ENCODE data around the gene APOL6.

Gene APOL6, protein sequence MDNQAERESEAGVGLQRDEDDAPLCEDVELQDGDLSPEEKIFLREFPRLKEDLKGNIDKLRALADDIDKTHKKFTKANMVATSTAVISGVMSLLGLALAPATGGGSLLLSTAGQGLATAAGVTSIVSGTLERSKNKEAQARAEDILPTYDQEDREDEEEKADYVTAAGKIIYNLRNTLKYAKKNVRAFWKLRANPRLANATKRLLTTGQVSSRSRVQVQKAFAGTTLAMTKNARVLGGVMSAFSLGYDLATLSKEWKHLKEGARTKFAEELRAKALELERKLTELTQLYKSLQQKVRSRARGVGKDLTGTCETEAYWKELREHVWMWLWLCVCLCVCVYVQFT

DNA sequence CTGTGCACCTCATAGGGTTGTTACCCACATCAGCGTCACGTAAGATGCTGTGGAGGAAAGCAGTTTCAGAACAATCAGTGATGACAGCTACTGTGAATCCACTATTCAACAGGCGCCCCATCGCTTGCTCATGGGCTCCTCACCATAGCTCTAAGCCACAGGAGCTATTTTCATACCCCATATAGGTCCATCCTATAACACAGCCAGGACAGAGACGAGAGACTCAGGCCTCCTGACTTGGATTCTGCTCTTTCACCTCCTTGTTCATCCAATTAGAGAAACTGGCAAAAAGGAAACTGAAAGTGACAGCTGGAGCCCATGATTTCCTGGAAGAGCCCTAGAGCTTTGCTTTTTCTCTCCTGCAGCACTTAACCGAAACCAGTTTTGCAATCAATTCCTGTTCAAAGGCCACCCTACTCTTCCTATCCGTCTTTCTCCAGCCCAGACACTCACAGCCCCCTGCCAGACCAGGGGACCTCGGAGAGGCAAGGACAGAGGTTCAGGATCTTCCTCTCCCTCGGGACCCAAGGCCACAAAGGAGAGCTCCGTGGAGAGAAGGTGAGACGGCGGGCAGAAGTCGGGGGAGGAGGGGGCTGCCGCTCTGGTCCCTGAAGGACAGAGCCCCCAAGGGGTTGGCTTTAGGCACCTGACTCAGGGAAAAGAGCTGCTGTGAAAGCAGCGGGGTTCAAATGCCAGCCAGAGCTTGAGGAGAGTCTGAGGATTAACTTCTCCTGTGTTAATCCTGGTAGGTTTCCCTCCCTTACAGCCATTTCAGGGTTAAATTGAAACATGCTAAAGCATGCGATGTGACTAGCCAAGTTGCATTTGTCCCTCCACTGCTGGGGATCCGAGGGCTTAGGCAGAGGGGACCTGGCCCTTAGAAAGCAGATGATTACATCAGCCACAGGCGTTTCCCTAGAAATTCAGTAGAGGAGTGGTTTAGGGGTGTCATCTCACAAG, at the start of gene APOL6:
Gene APOL6, plus strand, starts transcription at position 381 of the 960 bp plus-strand sequence. CDS start 7,980 bp downstream, outside the sequence.
- peak; percentile 36 to 48 for DNase-seq (ENCODE audit: low read depth in 2 of 2)

DNA sequence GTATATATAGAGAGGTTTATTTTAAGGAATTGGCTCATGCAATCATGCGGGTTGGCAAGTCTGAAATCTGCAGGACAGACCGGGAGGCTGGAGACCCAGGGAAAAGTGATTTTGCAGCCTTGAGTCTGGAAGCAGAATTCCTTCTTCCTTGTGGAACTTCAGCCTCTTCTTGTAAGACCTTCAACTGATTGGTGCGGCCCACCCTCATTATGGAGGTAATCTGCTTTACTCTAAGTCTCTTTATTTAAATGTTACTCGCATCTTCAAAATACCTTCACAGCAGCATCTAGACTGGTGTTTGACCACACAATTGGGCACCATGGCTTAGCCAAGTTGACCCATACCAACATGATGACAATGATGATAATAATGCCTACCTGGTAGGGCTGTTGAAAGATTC, 48.9 kb upstream of the APOL6 start:
- no peak for DNase-seq (ENCODE audit: low read depth in 2 of 2)

DNA sequence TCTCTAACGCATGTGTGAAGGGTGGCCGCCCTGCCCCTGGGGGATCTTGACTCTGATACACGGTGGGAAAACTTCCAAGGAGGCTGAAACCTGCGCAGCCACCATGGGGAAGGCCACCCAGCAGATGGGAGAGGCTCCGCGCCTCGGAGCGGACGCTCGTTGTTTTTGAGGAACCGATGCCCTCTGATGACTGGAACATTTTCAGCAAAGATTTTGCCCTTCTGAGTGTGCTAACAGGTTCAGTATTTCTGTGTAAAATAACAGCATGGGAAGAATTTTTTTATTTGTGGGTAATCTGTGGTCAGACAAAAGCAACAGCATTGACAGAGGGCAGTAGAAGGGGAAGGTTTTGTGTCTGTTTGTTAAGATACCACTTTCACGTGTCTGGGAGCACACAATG, 47.8 kb upstream of the APOL6 start:
- DNase-seq (ENCODE audit: low read depth in 2 of 2) = no peak

DNA sequence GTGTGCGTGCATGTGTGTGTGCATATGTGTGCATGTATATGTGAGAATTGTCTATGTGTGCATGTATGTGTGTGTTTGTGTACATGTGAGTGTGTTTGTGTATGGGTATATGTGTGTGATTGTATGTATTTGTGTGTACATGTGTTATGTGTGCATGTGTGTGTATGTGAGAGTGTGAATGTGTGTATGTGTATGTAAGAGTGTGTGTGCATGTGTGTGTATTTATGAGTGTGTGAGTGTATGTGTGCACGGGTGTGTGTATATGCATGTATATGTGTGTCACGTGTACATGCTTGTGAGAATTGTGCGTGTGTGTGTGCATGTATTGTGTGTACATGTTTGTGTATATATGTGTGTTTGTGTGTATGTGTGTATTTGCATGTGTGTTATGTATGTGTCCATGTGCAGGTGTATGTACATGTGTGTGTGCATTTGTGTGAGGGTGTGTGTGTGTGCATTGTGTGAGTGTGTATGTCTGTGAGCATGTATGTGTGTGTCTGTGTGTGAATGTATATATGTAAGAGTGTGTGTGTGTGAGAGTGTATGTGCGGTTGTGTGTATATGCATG, 47.1 kb upstream of the APOL6 start:
- DNase-seq (ENCODE audit: low read depth in 2 of 2) = no peak

DNA sequence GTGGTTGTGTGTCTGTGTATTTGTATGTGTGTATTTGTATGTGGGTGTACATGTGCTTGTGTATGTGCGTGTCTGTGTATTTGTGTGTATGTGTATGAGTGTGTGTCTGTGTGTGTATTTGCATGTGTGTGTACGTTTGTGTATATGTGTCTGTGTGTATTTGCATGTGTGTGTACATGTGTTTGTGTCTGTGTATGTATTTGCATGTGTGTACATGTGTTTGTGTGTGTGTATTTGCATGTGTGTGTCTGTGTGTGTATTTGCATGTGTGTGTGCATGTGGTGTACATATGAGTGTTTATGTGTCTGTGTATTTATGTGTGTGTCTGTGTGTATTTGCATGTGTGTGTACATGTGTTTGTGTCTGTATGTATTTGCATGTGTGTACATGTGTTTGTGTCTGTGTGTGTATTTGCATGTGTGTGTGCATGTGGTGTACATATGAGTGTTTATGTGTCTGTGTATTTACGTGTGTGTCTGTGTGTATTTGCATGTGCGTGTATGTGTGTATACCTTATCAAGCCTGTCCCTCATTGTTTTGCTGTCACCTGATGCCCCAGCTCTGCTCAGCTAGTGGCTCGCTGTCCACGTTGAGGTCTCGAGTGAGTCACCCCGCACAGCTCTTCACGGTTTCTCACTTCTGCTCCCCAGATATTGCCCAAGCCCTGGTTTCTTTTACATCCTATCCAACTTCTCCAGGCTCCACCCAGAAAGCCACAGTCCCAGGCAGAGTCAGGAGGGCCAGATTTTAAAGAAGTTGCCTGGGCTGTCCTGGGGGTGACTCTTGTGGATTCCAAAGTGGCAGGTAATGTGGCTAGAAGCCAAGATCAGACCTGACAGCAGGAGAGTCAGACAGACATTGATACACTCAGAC, 46.3 kb upstream of the APOL6 start:
- DNase-seq (ENCODE audit: low read depth in 2 of 2) = no peak

DNA sequence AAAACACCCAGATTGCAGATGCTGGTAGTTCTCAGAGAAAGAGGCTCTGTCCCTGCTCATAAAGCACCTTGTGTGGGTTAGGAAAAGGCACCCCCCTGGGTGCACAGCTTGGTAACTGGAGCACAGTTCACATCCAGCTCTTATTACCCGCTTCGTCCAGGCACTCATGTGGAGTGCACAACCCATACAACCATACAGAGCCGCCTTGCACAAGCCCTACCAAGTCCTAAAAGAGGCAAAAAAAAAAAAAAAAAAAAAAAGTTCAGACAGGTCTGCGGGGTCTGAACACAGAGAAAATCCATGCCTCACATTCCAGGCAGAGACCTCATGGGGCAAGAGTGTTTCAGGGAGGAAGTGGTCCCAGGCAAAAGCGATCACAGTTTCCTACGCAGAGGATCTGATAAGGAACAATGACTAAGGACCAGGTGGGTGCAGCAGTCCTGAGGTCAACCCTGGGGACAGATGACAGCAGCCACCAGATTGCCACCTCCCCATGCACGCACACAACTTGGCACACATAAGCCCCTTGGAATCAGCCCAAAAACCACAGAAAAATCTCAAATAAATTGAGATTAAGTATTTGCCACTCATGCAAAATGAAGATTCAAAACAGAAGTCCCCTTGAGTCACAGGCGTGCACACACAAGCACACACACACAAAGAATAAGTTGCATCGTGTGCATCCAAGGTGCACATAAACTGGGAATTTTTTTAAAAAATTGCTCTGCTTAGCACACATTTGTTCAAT, 43.5 kb upstream of the APOL6 start:
- DNase-seq (ENCODE audit: low read depth in 2 of 2) = no peak

DNA sequence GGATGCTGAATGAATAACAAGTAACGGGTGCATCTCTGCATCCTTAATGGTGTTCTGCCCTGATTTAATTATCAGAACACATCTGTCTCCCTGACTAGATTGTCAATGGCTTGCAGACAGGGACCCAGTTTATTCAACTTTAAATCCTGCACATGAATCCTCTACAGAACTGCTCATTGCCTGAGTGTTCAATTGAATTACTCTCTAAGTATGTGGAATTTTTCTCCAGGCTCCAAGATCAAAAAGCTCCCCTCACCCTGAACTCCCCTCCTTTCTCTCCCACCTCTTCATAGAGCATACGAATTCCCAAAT, 42.9 kb upstream of the APOL6 start:
- no peak for DNase-seq (ENCODE audit: low read depth in 2 of 2)

DNA sequence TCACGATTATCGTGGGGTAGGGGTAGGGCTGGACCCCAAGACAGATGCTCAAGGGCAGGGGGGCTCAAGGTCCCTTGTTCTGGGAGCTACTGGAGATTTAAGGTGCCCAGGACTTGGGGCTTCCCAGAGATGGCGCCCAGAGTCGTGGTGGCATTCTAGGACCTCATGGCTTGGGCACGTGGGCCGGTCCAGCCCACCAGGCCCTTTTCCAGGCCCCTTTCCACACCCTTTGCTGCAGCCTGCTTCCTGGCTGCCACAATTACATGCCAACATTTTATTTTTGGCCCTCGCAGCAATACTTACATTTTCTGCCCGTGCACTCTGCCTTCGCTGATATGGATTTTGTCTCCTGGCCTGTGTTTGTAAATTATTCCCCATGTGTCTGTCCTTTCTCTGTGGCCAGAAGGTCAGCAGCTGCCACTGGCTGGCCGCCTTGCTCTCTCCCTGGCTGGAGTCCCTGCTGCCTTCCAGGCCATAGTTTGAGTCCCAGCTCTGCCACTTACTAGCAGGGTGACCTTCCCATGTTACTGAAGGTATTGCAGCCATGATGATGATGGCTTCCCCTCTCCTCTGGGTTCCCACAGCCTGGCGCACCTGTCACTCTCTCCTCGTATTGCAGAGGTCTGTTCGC, 42.3 kb upstream of the APOL6 start:
- DNase-seq (ENCODE audit: low read depth in 2 of 2) = no peak

DNA sequence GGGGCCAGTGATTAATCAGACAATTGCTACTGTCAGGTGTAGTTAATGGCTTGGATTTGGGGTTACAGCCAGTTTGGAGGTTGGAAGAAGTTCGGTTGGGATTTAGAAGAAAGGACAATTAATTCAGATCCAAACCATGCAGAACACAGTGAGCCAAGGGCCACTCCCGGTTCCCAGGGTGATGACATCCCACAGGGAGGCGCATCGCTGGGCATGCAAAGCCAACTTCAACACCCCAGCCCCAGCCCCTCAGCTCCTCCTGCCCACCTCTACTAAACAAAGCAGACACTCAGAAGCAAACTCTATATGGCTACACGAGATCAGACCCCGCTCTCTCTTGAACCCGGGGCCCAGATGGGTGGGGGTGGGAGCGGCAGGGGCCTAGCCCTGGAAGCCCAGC, 41.3 kb upstream of the APOL6 start:
- DNase-seq (ENCODE audit: low read depth in 2 of 2) = no peak

DNA sequence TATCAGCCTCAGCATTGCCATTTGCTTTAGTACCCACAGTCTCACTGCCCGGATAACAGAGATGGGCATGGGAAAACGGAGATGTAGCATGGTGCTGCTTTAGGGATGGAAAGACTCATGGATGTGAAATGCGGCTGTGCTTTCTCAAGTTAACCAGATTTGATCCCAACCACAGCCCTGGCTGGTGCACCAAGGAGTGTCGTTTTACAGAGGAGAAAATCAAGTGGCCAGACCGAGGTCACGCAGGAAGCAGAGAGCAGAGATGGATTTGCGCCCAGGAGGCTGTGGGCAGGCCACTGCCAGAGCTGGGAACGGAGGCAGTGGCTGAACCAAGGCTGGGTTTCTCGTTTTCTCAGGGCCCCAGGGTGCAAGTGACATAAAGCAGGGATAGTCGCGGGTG, 40.2 kb upstream of the APOL6 start:
- no peak for DNase-seq (ENCODE audit: low read depth in 2 of 2)

DNA sequence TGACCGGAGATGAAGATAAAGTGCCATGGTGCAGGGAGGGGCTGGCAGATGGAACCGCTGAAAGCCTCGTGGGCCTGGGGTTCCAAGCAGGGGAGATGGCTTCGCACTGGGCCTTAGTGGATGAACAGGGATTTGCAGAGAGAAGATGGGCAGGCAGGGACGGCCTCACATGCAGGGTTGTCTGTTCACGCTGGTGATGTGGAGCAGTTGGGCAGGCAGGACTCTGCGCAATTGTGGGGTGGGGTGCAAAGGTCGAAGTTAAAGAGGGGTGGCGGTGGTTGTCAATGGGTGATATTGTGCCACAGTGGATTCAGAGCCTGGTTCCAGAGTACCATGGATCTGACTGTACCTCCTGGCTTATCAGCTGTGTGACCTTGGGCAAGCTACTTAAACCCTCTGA, 39.0 kb upstream of the APOL6 start:
- no peak for DNase-seq (ENCODE audit: low read depth in 2 of 2)

DNA sequence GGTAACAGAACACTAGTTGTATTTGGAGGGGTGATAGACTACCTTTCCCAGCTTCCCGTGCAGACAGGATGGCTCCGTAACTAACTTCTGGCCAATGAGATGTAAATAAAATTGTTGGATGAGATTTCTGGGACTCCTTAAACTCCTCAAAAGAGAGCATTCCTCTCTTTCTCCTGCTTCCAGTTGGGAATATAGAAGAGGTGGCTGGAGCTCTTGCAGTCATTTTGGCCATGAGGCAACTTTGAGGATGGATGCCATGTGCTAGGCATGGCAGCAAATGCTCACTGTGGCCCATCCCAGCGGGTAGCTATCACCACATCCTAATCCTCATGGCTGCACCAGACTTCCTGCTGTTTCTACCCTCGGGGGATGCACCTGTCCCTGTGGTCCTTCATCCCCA, 38.5 kb upstream of the APOL6 start:
- no peak for DNase-seq (ENCODE audit: low read depth in 2 of 2)

DNA sequence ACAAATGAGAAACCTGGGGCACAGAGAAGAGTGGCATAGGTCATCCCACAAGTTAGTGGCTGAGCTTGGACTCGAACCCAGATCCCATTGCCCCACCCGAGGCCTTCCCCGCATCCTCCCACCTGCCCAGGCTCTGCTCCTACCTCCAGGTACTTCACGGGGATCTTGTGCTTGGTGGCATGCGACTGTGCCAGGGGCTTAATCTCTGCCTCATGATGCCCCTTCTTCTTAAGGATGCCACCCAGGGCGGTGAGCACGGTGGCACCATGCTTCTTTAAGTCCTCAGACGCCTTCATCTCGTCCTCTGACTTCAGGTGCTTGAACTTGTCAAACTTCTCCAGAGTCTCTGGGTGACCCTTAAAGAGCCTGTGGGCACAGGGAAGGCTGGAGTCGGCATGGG, 37.5 kb upstream of the APOL6 start:
- DNase-seq (ENCODE audit: low read depth in 2 of 2) = no peak

DNA sequence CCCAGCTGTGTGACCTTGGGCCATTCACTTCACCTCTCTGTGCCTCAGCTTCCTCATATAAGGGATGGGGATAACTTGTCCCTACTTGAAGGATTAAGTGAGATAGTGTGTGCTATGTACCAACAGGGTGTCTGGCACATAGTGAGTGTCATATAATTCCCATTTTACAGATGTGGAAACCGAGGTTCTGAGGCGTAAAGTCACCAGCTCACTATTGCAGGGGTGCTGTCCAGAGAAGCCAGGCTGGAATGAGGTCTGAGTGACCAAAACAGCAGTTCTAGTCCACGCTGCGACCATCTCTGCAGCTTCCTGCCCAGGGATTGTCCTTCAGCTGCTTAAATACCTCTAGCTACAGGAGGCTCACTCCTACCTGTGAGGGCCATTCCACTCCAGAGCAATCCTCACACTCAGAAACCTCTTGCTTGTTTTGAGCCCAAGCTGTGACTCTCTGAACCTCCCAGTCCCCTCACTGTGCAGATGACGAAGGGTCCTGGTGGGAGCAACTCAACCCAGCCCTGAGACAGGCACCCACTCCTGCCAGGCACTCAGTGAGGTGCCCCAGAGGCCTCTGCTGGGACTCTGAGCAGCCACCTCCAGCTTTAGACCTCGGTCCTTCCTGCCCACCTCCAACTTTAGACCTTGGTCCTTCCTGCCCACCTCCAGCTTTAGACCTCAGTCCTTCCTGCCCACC, 36.9 kb upstream of the APOL6 start:
- no peak for DNase-seq (ENCODE audit: low read depth in 2 of 2)

DNA sequence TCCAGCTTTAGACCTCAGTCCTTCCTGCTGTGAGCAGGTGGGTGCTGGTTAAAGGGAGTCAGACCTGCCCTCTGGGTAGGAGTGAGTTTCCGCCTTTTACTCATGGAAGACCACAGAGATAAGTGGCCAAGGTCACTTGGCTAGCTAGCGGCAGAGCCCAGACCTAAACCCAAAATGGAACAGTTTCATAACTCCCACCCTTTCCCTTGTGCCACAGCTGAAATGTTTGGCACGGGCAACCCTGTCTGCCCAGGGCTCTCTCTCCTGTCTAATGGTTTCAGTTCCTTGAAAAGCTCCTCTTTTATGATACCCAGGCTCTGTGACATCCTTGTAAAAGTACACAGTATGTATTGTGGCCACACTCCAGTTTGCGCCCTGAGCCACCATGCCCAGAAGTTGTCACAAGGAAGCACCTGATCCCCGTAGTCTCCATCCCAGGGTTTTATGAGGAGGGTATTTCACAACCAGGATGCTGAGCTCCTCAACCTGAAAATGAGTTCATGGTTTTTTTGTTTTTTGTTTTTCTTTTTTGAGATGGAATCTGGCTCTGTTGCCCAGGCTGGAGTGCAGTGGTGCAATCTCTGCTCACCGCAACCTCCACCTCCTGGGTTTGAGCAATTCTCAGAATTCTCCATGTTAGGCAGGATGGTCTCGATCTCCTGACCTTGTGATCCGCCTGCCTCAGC, 36.2 kb upstream of the APOL6 start:
- DNase-seq (ENCODE audit: low read depth in 2 of 2) = no peak

DNA sequence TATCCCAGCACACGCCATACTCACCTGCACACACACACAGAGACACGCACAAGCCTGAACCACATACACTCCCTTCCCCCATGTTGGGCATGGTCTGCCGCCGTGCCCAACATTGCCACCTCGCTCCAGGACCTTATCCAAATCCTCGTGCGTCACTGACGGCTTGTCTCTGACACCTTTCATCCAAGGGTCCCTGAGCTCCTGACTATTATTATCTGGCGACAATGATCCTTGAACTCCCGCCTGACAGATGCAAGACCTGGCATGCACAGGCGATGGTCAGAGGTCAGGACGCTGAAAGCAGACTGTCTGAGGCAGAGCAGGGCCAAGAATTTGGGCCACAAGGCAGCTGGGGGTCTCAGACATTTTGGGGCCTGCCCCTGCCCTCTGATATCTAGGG, 35.3 kb upstream of the APOL6 start:
- no peak for DNase-seq (ENCODE audit: low read depth in 2 of 2)

DNA sequence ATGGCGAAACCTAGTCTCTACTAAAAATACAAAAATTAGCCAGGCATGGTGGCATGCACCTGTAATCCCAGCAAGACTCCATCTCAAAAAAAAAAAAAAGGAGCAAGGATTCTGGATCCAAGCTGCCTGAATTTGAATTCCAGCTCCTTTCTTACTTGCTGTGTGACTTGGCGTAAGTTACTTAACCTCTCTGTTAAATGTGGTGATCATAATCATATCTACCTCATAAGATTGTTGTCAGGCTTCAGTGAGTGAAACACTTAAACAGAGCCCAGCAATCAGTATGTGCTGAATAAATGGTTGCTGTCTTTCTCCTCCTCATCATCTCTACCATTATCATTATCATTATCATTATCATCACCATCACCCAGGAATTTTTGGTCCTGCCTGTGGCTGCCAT, 33.8 kb upstream of the APOL6 start:
- no peak for DNase-seq (ENCODE audit: low read depth in 2 of 2)

DNA sequence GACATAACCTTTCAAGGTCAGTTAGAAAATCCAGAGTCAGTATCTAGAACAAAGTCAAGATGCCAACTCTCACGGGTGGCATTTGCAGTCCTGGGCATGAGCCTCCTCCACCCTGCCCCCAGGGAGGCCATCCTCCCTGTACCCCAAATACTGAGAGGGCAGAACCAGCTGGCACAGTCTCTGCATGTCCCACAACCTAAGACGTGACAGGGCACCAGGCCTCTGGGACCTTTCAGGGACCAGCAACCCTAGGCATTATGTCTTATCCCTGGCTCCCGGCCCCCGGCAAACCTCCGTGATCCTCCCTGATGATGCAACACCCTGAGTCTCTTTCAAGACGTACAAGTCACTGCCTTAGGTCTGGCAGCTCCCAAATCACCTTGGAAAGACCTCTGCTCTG, 33.1 kb upstream of the APOL6 start:
- no peak for DNase-seq (ENCODE audit: low read depth in 2 of 2)

DNA sequence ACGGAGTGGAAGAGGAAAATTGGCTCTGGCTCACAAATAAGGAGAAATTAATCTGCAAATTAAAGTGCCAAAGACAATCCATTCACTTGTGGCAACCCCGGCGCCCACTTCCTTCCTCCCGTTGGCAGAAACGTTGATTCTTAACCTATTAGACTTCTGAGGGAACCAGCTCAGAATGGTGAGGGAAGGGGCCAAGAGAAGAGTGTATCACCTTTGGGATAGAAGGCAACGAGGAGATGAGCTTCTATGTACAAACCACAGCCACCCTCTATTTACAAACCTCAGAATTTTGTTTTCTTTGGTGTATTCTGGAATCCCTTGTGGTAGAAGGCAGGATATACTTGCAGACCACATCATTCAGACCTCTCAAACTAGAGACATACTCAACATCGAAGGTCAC, 32.2 kb upstream of the APOL6 start:
- no peak for DNase-seq (ENCODE audit: low read depth in 2 of 2)

All from stimulated activated CD4-positive, alpha-beta T cell treated with anti-CD3 and anti-CD28 coated beads, Interleukin-12 subunit alpha, Interleukin-12 subunit beta, amount 100 ng/mL, for 24 hours (primary cell).